Esophagus (tissue), 2 donors: Measurements from ENCODE around the gene FOXL3. TPM values are rescaled to one million over a fixed set of nuclear protein-coding genes. Genes with fewer than 3 reads are reported as not detected.
"Not testable (repeated sequence)": the region's sequence is repeated elsewhere in the genome, so short reads cannot be mapped to it uniquely, and the experiment has no call there.

Experiments
- H3K27ac ChIP-seq, 2 donors: one replicate each; pipeline ENCODE4 v1.5.1; 2013; ENCODE audit warnings: low read depth in 2 of 2, mild to moderate bottlenecking in 2 of 2, inconsistent platforms in 1 of 2, low read length in 1 of 2, moderate library complexity in 1 of 2
- H3K27me3 ChIP-seq, 2 donors: one replicate each; pipeline ENCODE4 v1.6.1; 2013; ENCODE audit warnings: low read length in 2 of 2, control low read depth in 1 of 2, mild to moderate bottlenecking in 1 of 2; ENCODE audit not compliant: insufficient read depth in 2 of 2, control insufficient read depth in 1 of 2
- H3K36me3 ChIP-seq, 2 donors: one replicate each; pipeline ENCODE4 v1.6.1; 2013; ENCODE audit warnings: low read length in 1 of 2; ENCODE audit not compliant: control insufficient read depth in 2 of 2, insufficient read depth in 2 of 2
- H3K4me1 ChIP-seq, 2 donors: one replicate each; pipeline ENCODE4 v1.6.1; 2013; ENCODE audit warnings: low read length in 1 of 2; ENCODE audit not compliant: control insufficient read depth in 2 of 2, insufficient read depth in 2 of 2
- H3K4me3 ChIP-seq, 2 donors: one replicate each; pipeline ENCODE4 v1.5.1; 2013; ENCODE audit warnings: low read length in 2 of 2, mild to moderate bottlenecking in 2 of 2, low read depth in 1 of 2, moderate library complexity in 1 of 2
- H3K9me3 ChIP-seq, 2 donors: one replicate each; pipeline ENCODE4 v1.6.1; 2013; ENCODE audit warnings: mild to moderate bottlenecking in 2 of 2, low read depth in 1 of 2, low read length in 1 of 2, moderate library complexity in 1 of 2; ENCODE audit not compliant: control insufficient read depth in 2 of 2, insufficient read depth in 1 of 2
- WGBS, 2 donors: extraction: QIAGEN DNeasy Blood & Tissue Kit; methylation state at CpG; one replicate each; pipeline ENCODE4 v1.1.7; 2013; 5-methylcytosine and 5-hydroxymethylcytosine counted together
- polyA plus RNA-seq, 2 donors: library from polyadenylated mRNA; stranded (reverse); fragments of 200-250 nt; gene quantifications; one replicate each; pipeline ENCODE4 v1.2.3, GENCODE V29; 2013
- donor health status: healthy with polysubstance abuse.
- donor health status: Bipolar disorder and iron deficiency.

The FOXL3 gene
- polyA plus RNA-seq, 2 donors: not detected

DNA sequence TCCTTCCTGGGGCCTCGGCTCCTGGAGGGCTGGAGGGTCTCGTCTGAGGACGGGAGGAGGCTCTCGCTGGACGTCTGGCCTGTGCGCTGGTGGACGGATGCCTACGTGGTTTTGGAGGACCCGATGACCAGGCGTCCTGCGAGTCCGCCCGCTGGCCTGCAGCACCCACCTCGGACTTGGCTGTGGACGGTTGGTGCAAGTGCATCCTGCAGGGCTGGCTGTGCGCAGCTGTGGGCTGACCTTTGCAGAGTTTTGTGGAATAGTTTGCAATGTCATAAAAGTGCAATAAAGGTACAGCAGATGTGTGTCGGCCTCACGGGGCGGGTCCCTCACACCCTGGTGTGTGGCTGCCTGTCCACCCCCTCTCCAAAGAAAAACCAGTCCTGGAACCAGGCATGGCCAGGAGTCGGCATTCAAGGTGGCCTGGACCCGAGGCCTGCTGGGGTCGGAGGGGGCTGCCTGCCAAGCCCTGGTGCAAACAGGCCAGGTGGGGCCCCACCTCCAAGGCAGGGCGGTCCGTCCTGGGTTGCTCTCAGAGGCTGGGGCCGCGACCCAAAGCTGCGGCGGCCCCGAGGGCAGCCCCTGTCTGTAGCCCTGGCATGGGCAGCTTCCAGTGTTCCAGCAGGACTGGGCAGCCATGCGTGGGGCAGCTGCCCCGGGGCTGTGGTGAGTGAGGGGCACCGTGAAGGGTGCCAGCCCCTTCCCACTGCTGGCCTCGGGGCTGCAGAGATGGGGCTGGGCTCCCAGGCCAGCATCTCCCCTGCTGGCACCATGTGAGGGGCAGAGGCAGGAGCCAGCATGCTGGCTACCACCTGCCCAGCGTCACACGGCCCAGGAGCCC is 29.3 kb upstream of the FOXL3 start:
- peaks cover 14 to 16% of the 10 kb centered on the region in 2 donors for H3K9me3 ChIP-seq
- 92 to 93% methylated on average over 34 to 35 of the region's 35 CpGs for WGBS, 2 donors
- H3K27me3 ChIP-seq: no peaks in the 10 kb centered on the region
- H3K4me3 ChIP-seq: no peak overlapping the region
- H3K4me1 ChIP-seq: no peaks in the 10 kb centered on the region
- no peak overlapping the region for H3K27ac ChIP-seq
- H3K36me3 ChIP-seq: peaks cover 0 to 39% of the 10 kb centered on the region in 2 donors

DNA sequence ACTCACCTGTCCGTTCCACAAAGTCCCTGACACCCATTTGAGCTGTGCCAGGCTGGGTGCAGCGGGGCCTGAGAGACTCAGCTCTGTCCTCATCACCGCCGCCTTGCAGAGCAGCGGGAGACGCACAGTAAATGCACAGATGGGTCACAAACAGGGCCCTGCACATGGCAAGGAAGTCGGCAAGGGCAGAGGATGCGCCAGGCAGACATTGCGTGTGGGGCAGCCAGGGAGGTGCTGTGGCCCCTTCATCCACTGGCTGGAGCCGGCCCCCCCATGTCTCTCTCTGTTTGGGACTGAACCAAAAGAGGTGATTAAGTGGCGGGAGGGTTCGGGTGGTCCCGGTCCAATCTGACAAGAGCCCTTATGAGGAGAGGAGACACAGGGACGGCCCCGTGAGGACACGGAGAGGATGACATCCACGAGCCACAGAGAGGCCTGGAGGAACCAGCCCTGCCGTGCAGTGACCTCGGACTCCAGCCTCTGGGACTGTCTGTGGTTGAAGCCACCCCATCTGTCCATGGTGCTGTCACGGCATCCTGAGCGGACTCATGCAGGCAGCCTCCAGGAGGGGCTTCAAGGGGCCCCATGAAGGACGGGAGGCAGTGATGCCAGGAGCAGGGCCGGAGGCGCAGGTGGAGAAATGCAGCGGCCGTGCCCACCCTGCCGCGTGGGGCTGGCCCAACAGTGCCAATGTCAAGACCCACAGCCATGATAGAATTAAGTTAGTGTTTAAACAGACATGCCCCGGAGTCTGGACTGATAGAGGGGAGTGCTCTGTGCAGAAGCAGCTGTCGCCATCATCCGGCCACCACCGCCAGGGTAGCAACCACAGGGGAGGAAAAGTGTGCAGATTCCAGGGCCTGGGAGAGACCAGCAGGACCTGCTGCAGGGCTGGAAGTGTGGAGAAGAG is 28.4 kb upstream of the FOXL3 start:
- Histone ChIP-seq H3K36me3 (peaks cover 0 to 30% of the 10 kb centered on the region in 2 donors), H3K9me3 (peaks cover 14 to 16% of the 10 kb centered on the region in 2 donors), H3K4me3 (no peak overlapping the region), H3K4me1 (no peaks in the 10 kb centered on the region), H3K27me3 (no peaks in the 10 kb centered on the region), H3K27ac (no peak overlapping the region)
- WGBS, 2 donors: 92 to 95% methylated on average over 32 of the region's 32 CpGs

DNA sequence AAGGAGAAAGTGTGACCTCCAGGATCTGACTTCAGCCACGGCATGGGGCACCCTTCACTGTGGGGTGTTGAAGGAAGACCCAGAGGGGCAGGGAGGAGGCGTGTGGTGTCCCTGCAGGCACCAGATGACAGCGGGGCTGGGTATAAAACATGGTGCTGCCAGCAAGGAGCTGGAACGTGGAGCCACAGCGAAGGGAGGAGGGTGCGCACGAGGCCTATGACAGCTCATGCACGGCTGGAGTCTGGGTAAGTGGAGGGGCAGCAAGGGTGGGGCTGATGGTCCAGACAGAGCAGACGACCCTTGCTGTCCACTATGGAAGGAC is 27.8 kb upstream of the FOXL3 start:
- Histone ChIP-seq H3K36me3 (peaks cover 0 to 25% of the 10 kb centered on the region in 2 donors), H3K4me1 (no peaks in the 10 kb centered on the region), H3K27ac (no peak overlapping the region), H3K27me3 (no peaks in the 10 kb centered on the region), H3K4me3 (no peak overlapping the region), H3K9me3 (peaks cover 14 to 16% of the 10 kb centered on the region in 2 donors)
- WGBS, 2 donors: 96 to 98% methylated on average over 9 of the region's 9 CpGs

DNA sequence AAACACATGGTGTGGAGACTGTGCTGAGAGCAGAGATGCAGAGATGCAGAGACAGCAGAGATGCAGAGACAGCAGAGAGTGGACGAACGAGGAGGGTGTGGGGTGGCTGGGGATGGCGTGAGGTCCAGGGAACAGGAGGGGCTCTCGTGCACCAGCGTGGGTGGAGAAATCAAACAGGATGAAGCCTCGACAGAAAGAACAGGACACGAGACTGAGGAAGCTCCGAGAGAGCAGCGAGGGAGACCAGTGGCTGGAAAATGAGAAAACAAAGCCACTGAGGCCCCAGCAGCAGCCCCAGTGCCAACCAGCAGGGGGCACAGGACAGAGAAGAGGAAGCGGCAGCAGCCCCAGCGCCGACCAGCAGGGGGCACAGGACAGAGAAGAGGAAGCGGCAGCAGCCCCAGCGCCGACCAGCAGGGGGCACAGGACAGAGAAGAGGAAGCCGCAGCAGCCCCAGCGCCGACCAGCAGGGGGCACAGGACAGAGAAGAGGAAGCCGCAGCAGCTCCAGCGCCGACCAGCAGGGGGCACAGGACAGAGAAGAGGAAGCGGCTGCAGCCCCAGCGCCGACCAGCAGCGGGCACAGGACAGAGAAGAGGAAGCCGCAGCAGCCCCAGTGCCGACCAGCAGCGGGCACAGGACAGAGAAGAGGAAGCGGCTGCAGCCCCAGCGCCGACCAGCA is 27.2 kb upstream of the FOXL3 start:
- WGBS, 2 donors: 74 to 82% methylated on average over 18 to 29 of the region's 31 CpGs
- not testable (repeated sequence) for H3K4me3 ChIP-seq, H3K27me3 ChIP-seq, H3K4me1 ChIP-seq, H3K27ac ChIP-seq
- Histone ChIP-seq H3K9me3 (peaks cover 14 to 16% of the 10 kb centered on the region in 2 donors), H3K36me3 (peaks cover 0 to 25% of the 10 kb centered on the region in 2 donors)

DNA sequence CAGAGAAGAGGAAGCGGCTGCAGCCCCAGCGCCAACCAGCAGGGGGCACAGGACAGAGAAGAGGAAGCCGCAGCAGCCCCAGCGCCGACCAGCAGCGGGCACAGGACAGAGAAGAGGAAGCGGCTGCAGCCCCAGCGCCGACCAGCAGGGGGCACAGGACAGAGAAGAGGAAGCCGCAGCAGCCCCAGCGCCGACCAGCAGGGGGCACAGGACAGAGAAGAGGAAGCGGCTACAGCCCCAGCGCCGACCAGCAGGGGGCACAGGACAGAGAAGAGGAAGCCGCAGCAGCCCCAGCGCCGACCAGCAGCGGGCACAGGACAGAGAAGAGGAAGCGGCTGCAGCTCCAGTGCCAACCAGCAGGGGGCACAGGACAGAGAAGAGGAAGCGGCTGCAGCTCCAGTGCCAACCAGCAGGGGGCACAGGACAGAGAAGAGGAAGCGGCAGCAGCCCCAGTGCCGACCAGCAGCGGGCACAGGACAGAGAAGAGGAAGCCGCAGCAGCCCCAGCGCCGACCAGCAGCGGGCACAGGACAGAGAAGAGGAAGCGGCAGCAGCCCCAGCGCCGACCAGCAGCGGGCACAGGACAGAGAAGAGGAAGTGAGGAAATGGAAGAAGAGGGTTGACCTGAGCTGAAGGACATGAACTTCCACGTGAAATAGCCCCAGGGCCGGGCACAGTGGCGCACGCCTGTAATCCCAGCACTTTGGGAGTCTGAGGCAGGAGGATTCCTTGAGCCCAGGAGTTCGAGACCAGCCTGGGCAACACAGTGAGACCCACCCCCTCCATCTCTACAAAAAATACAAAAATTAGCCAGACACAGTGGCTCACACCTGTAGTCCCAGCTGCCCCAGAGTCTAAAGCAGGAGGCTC is 26.3 kb upstream of the FOXL3 start:
- not testable (repeated sequence) for H3K4me3 ChIP-seq, H3K27ac ChIP-seq
- 77 to 78% methylated on average over 12 to 29 of the region's 37 CpGs for WGBS, 2 donors

DNA sequence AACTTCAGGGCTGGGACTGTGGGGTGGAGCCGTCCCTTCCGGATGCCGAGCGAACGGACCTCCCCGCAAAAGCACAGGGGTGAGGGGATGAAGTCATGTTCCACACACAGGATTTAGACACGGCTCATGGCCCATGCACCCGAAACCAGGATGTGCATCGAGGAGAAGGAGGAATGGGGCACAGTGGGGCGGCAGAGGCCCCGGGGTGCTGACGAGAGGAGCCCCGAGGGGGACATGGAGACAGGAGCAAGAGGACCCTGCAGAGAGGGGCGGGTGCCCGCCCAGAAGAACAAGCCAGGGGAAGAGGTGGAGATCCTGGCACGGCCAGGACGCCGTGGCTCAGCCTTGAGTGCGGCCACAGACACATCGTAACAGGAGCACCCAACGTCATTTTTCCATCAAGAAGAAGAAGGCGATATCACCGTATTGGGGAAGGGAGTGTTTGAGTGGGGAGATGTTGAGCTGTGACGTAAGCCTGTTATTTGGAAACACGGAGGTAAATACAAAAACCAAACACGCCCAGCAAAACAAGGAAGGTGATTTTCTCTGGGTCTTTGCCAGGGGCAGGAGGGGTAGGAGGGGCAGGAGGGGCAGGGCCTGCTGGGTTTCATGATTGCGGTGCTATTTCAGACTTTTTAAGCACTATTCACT is 25.3 kb upstream of the FOXL3 start:
- Histone ChIP-seq H3K27ac (peak overlapping the region in 1 of 2 donors; percentile 44), H3K4me1 (no peaks in the 10 kb centered on the region), H3K27me3 (no peaks in the 10 kb centered on the region), H3K36me3 (peaks cover 0 to 14% of the 10 kb centered on the region in 2 donors), H3K9me3 (peaks cover 14 to 16% of the 10 kb centered on the region in 2 donors), H3K4me3 (no peak overlapping the region)
- WGBS, 2 donors: 40 to 45% methylated on average over 27 of the region's 27 CpGs

More for the DNA sequence above, 26.3 kb upstream of the FOXL3 start:
- H3K4me1 ChIP-seq, H3K27me3 ChIP-seq: not testable (repeated sequence)
- peaks cover 0 to 21% of the 10 kb centered on the region in 2 donors for H3K36me3 ChIP-seq
- H3K9me3 ChIP-seq: peaks cover 14 to 16% of the 10 kb centered on the region in 2 donors

DNA sequence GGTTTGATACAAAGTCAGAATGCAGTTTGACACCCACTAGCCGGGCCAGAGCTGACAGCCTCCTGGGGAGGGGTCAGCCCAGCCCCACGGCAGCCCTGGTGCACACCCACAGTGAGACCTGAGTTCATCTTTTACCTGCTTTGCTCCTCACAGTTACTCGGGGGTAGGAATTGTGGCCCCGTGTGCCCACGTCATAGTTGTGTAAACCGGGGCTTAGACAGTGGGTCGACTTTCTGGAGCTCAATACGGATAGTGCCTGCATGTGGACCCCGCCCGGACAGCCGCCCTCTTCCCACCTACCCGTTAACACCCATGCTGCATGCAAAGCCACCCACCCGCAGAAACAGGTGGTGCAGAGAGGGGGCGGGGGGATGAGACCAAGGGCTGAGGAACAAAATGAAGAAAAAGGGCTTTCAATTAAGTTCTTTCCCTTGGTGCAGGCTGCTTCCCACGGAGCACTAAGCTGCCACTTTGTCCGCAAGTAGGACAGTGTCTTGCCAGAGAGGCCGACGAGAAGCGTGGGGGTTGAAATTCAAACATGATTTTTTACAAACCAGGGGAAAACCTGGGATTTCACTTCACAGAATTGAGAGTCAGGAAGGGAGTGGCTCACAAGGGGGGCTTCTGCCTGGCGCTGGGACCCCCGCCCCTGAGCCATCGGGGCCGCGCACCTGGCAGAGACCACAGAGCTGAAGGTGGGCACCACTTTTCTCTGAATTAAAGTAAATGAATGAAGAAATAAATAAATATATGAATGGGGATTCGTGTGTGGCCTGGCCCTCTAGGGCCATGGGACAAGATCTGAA is 24.6 kb upstream of the FOXL3 start:
- WGBS, 2 donors: 55 to 60% methylated on average over 25 of the region's 25 CpGs
- peaks cover 0 to 8% of the 10 kb centered on the region in 2 donors for H3K36me3 ChIP-seq
- no peak overlapping the region for H3K4me3 ChIP-seq
- H3K9me3 ChIP-seq: peaks cover 14 to 16% of the 10 kb centered on the region in 2 donors
- no peaks in the 10 kb centered on the region for H3K27me3 ChIP-seq
- H3K27ac ChIP-seq: no peak overlapping the region
- no peaks in the 10 kb centered on the region for H3K4me1 ChIP-seq
